Liver (tissue), 3 donors: ENCODE results near the gene DGKE.

Source experiments
- GABPA ChIP-seq, 2 donors: IDR thresholded peaks in 1 of 2; conservative IDR thresholded peaks in 1 of 2; 2 replicates each; pipeline ENCODE4 v1.6.1; 2016; ENCODE audit warnings: antibody characterized with exemption in 2 of 2, mild to moderate bottlenecking in 1 of 2, moderate library complexity in 1 of 2
- NR2F2 ChIP-seq: IDR thresholded peaks from 2 replicates; pipeline ENCODE4 v1.6.1; 2016; ENCODE audit warnings: antibody characterized with exemption
- RAD21 ChIP-seq, 2 donors: IDR thresholded peaks; 2 replicates each; pipeline ENCODE4 v1.6.1; 2016; ENCODE audit warnings: antibody characterized with exemption in 2 of 2, mild to moderate bottlenecking in 2 of 2
- SP1 ChIP-seq: IDR thresholded peaks from 2 replicates; pipeline ENCODE4 v1.6.1; 2018; ENCODE audit warnings: antibody characterized with exemption, mild to moderate bottlenecking
- TAF1 ChIP-seq: conservative IDR thresholded peaks from 2 replicates; pipeline ENCODE4 v1.6.1; 2016; ENCODE audit warnings: antibody characterized with exemption, mild to moderate bottlenecking
- YY1 ChIP-seq: IDR thresholded peaks from 2 replicates; pipeline ENCODE4 v1.6.1; 2016; ENCODE audit warnings: antibody characterized with exemption, mild to moderate bottlenecking
- TF ChIP-seq, protein P1 (sequence below): fragments of 150-350 bp; IDR thresholded peaks from 2 replicates; pipeline ENCODE4 v1.5.1; 2017; ENCODE audit warnings: improper control_type of control experiment, low read depth, low read length; ENCODE audit not compliant: missing input control
- TF ChIP-seq, protein P2 (sequence below): IDR thresholded peaks from 2 replicates; pipeline ENCODE4 v1.6.1; 2016; ENCODE audit warnings: antibody characterized with exemption
- donor health status: healthy.
- donor health status: healthy.

DNA sequence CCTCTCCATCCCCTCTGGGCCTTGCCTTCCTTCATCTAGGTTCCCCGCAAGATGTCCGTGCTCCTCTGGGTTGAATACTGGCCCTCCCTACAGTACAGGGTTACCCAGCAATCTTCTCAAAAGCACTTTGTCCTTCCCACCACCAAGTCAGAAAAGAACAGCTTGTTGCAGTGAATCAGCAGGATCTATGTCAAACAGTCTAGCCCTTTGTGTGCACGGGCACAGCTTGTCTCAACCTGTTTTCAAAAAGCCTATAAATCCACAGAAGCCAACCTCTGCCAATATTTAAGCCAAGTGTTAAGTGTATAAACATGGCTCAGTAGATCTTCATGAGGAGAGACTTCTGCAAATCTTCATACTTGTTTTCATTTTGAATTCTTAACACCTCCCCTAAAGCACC lies 25.4 kb upstream of the DGKE start:
- no peak for TF ChIP-seq TAF1
- TF ChIP-seq, protein P1, sequence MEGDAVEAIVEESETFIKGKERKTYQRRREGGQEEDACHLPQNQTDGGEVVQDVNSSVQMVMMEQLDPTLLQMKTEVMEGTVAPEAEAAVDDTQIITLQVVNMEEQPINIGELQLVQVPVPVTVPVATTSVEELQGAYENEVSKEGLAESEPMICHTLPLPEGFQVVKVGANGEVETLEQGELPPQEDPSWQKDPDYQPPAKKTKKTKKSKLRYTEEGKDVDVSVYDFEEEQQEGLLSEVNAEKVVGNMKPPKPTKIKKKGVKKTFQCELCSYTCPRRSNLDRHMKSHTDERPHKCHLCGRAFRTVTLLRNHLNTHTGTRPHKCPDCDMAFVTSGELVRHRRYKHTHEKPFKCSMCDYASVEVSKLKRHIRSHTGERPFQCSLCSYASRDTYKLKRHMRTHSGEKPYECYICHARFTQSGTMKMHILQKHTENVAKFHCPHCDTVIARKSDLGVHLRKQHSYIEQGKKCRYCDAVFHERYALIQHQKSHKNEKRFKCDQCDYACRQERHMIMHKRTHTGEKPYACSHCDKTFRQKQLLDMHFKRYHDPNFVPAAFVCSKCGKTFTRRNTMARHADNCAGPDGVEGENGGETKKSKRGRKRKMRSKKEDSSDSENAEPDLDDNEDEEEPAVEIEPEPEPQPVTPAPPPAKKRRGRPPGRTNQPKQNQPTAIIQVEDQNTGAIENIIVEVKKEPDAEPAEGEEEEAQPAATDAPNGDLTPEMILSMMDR = no peak
- TF ChIP-seq RAD21 (IDR thresholded peaks at IDR 0.05) = no peak
- no peak for TF ChIP-seq GABPA (IDR thresholded peaks at IDR 0.05 in 1 of 2, conservative IDR thresholded peaks at IDR 0.05 in 1 of 2)
- TF ChIP-seq, protein P2, sequence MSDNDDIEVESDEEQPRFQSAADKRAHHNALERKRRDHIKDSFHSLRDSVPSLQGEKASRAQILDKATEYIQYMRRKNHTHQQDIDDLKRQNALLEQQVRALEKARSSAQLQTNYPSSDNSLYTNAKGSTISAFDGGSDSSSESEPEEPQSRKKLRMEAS = no peak
- no peak for TF ChIP-seq YY1
- no peak for TF ChIP-seq SP1
- no peak for TF ChIP-seq NR2F2
